HEK293 (cell line): ENCODE measurements around the gene CD109.

Experiments
- CTCF ChIA-PET: fragments of 350-600 bp; formaldehyde crosslinking; extraction: SDS; loops from one replicate; lab custom pipeline; 2021; ENCODE audit warnings: antibody characterized with exemption; lab: Yijun Ruan, JAX
- POLR2A ChIA-PET: fragments of 300-600 bp; formaldehyde crosslinking; extraction: SDS; loops from one replicate; lab custom pipeline; 2020; ENCODE audit warnings: antibody characterized with exemption, inconsistent platforms; lab: Yijun Ruan, JAX
- H3K27ac ChIP-seq: fragments of 200-500 bp; sonication (Bioruptor generic); 2 replicates; pipeline ENCODE4 v1.5.1; 2014; ENCODE audit warnings: low read depth, low read length, control low read depth, inconsistent platforms; ENCODE audit errors: extremely low read depth
- H3K36me3 ChIP-seq, 2 experiments: fragments of 200-500 bp in 1 of 2; sonication (Bioruptor generic) in 1 of 2; 1 replicate in 1 of 2; 2 replicates in 1 of 2; pipeline ENCODE4 v1.5.1; 2014 to 2017; ENCODE audit warnings: inconsistent platforms in 2 of 2, low read length in 2 of 2; ENCODE audit not compliant: control insufficient read depth in 2 of 2, insufficient read depth in 1 of 2
- H3K4me1 ChIP-seq: fragments of 200-500 bp; sonication (Bioruptor generic); 2 replicates; pipeline ENCODE4 v1.5.1; 2014; ENCODE audit warnings: mild to moderate bottlenecking, low read length, inconsistent platforms; ENCODE audit not compliant: control insufficient read depth, insufficient read depth
- H3K4me3 ChIP-seq: 2 replicates; pipeline ENCODE4 v1.5.1; 2011; ENCODE audit warnings: low read depth, mild to moderate bottlenecking, control low read depth, low read length, moderate library complexity
- H3K9me3 ChIP-seq: fragments of 200-500 bp; sonication (Bioruptor generic); 2 replicates; pipeline ENCODE4 v1.5.1; 2014; ENCODE audit warnings: low read depth, low read length, inconsistent platforms; ENCODE audit not compliant: control insufficient read depth, insufficient read depth
- BCL11A ChIP-seq: fragments of 450-650 bp; formaldehyde crosslinking; IDR thresholded peaks from 2 replicates; pipeline ENCODE4 v1.5.1; 2016; ENCODE audit warnings: low read depth, missing biosample characterization, missing genetic modification characterization
- HOXC10 ChIP-seq: sonication (generic); formaldehyde crosslinking; IDR thresholded peaks from 2 replicates; pipeline ENCODE4 v1.8.1; 2023; ENCODE audit warnings: mild to moderate bottlenecking, missing genetic modification reagents
- KLF10 ChIP-seq: fragments of 450-650 bp; IDR thresholded peaks from 2 replicates; pipeline ENCODE4 v1.5.1; 2018; ENCODE audit warnings: missing biosample characterization, mild to moderate bottlenecking, missing genetic modification characterization
- REPIN1 ChIP-seq: fragments of 450-650 bp; formaldehyde crosslinking; IDR thresholded peaks from 2 replicates; pipeline ENCODE4 v1.5.1; 2017; ENCODE audit warnings: missing biosample characterization, missing genetic modification characterization, low read depth
- SCRT1 ChIP-seq: fragments of 450-650 bp; formaldehyde crosslinking; IDR thresholded peaks from 2 replicates; pipeline ENCODE4 v1.5.1; 2016; ENCODE audit warnings: missing biosample characterization, missing genetic modification characterization, borderline replicate concordance
- SCRT2 ChIP-seq: fragments of 450-650 bp; formaldehyde crosslinking; IDR thresholded peaks from 2 replicates; pipeline ENCODE4 v1.5.1; 2016; ENCODE audit warnings: missing biosample characterization, missing genetic modification characterization
- SP2 ChIP-seq: fragments of 450-650 bp; formaldehyde crosslinking; IDR thresholded peaks from 2 replicates; pipeline ENCODE4 v1.5.1; 2016; ENCODE audit warnings: missing biosample characterization, missing genetic modification characterization
- YY1 ChIP-seq: fragments of 450-650 bp; formaldehyde crosslinking; IDR thresholded peaks from 2 replicates; pipeline ENCODE4 v1.5.1; 2018; ENCODE audit warnings: missing biosample characterization, missing genetic modification characterization
- ZBTB11 ChIP-seq: fragments of 450-650 bp; formaldehyde crosslinking; conservative IDR thresholded peaks from 2 replicates; pipeline ENCODE4 v1.5.1; 2016; ENCODE audit warnings: low read depth, missing biosample characterization, missing genetic modification characterization
- ZBTB6 ChIP-seq: fragments of 450-650 bp; formaldehyde crosslinking; IDR thresholded peaks from 2 replicates; pipeline ENCODE4 v1.5.1; 2017; ENCODE audit warnings: missing biosample characterization, missing genetic modification characterization
- ZBTB8A ChIP-seq: fragments of 450-650 bp; formaldehyde crosslinking; IDR thresholded peaks from 2 replicates; pipeline ENCODE4 v1.5.1; 2016; ENCODE audit warnings: missing biosample characterization, missing genetic modification characterization
- ZEB2 ChIP-seq: fragments of 450-650 bp; formaldehyde crosslinking; IDR thresholded peaks from 2 replicates; pipeline ENCODE4 v1.5.1; 2016; ENCODE audit warnings: missing biosample characterization, missing genetic modification characterization
- ZNF155 ChIP-seq: fragments of 450-650 bp; formaldehyde crosslinking; IDR thresholded peaks from 2 replicates; pipeline ENCODE4 v1.5.1; 2016; ENCODE audit warnings: missing biosample characterization, missing genetic modification characterization
- ZNF362 ChIP-seq: fragments of 450-650 bp; formaldehyde crosslinking; IDR thresholded peaks from 2 replicates; pipeline ENCODE4 v1.5.1; 2016; ENCODE audit warnings: missing biosample characterization, missing genetic modification characterization
- ZNF391 ChIP-seq: fragments of 450-650 bp; formaldehyde crosslinking; IDR thresholded peaks from 2 replicates; pipeline ENCODE4 v1.5.1; 2016; ENCODE audit warnings: low read depth, missing biosample characterization, missing genetic modification characterization, borderline replicate concordance
- ZNF433 ChIP-seq: fragments of 450-650 bp; formaldehyde crosslinking; IDR thresholded peaks from 2 replicates; pipeline ENCODE4 v1.5.1; 2016; ENCODE audit warnings: missing biosample characterization, missing genetic modification characterization, low read depth
- ZNF624 ChIP-seq: fragments of 450-650 bp; formaldehyde crosslinking; IDR thresholded peaks from 2 replicates; pipeline ENCODE4 v1.5.1; 2017; ENCODE audit warnings: missing biosample characterization, missing genetic modification characterization
- ZNF654 ChIP-seq: fragments of 450-650 bp; formaldehyde crosslinking; IDR thresholded peaks from 2 replicates; pipeline ENCODE4 v1.5.1; 2016; ENCODE audit warnings: low read depth, missing biosample characterization, missing genetic modification characterization
- ZNF76 ChIP-seq: fragments of 450-650 bp; formaldehyde crosslinking; IDR thresholded peaks from 2 replicates; pipeline ENCODE4; 2016; ENCODE audit warnings: low read depth, missing biosample characterization, missing genetic modification characterization, borderline replicate concordance
- ZNF830 ChIP-seq: fragments of 450-650 bp; IDR thresholded peaks from 2 replicates; pipeline ENCODE4 v1.5.0; 2018; ENCODE audit warnings: missing biosample characterization, missing genetic modification characterization, low read depth, mild to moderate bottlenecking, moderate library complexity

The CD109 gene

GRCh38 chr6:73854998-73855718 lies 159.2 kb downstream of the CD109 start:
- POLR2A ChIA-PET: no interaction called here
- H3K4me1 ChIP-seq: no peaks in the 10 kb centered on the region
- H3K9me3 ChIP-seq: no peaks in the 10 kb centered on the region
- H3K4me3 ChIP-seq: no peak overlapping the region
- TF ChIP-seq ZBTB11 (tag by site-specific recombination): no peak
- peak; percentile 91 for TF ChIP-seq SCRT2
- peak; percentile 79 for TF ChIP-seq ZNF654 (tag by site-specific recombination)
- CTCF ChIA-PET: interaction anchor here (0.6 to 3.8 kb wide), 20 partner anchors 10 to 1355 kb away, joined by 3 to 32 read pairs (median 3); no protein-coding TSS in a partner anchor
- no peak overlapping the region for H3K27ac ChIP-seq
- H3K36me3 ChIP-seq: no peaks in the 10 kb centered on the region

GRCh38 chr6:73857341-73857890 lies 161.4 kb downstream of the CD109 start:
- Histone ChIP-seq H3K36me3 (no peaks in the 10 kb centered on the region), H3K4me3 (no peak overlapping the region), H3K4me1 (no peaks in the 10 kb centered on the region), H3K27ac (no peak overlapping the region), H3K9me3 (no peaks in the 10 kb centered on the region)
- POLR2A ChIA-PET: no interaction called here
- CTCF ChIA-PET: interaction anchor here (0.9 to 2.7 kb wide), 6 partner anchors 7 to 1672 kb away, joined by 3 to 13 read pairs (median 4); no protein-coding TSS in a partner anchor
- TF ChIP-seq BCL11A (tag by site-specific recombination): no peak
- no peak for TF ChIP-seq REPIN1
- TF ChIP-seq HOXC10 (CRISPR knock-in tag): no peak
- no peak for TF ChIP-seq ZNF830 (tag by site-specific recombination)
- TF ChIP-seq SP2 (tag by site-specific recombination): no peak
- TF ChIP-seq ZNF362 (tag by site-specific recombination): no peak
- TF ChIP-seq ZBTB11 (tag by site-specific recombination): no peak
- no peak for TF ChIP-seq ZEB2 (tag by site-specific recombination)
- no peak for TF ChIP-seq ZBTB8A (tag by site-specific recombination)
- TF ChIP-seq ZNF433 (tag by site-specific recombination): no peak
- no peak for TF ChIP-seq ZNF76 (tag by site-specific recombination)
- TF ChIP-seq ZNF155 (tag by site-specific recombination): no peak
- no peak for TF ChIP-seq ZBTB6
- TF ChIP-seq ZNF391 (tag by site-specific recombination): no peak
- no peak for TF ChIP-seq SCRT1 (tag by site-specific recombination)
- no peak for TF ChIP-seq KLF10 (tag by site-specific recombination)
- no peak for TF ChIP-seq YY1 (tag by site-specific recombination)
- no peak for TF ChIP-seq ZNF624
